GM19328 (cell line): ENCODE measurements around the gene SEC14L3.

ENCODE experiments used
- ATAC-seq: cut with Tn5 transposase; IDR thresholded peaks from one replicate; pipeline ENCODE4 v1.9.1; 2021; ENCODE audit warnings: mild to moderate bottlenecking, moderate library complexity; ENCODE audit not compliant: unreplicated experiment

SEC14L3 gene

GRCh38 chr22:30447656-30448055 is 24.2 kb downstream of the SEC14L3 start:
- ATAC-seq, result no peak

DNA sequence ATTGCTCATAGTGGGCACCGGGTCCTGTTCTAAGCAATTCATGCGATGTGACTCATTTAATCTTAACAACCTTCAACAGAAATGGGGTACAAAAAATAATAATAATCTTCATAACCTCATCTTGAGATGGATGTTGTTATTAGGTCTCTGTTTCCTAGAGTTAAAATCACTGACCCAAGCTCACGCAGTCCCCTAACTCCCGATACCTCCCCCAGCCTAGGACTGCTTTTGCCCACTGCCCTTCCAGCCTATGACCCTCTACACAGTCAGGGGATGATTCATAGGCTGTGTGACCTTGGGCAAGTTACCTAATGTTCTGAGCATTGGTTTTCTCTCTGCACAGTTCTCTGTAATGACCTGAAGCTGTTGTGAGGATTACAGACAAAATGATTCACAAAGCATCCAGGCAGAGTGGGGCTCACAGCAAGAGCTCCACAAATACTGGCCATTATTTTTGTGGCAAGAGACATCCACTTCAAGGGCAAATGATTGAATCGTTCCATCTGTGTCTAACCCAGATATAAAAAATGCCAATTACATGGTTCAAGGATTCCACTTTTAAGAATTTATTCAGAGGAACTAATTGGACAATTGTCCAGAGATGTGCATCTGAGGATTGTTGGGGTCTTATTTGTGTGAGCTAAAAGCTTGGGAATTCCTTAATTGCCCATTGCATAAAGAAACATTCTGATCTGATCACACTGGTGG is 26.2 kb downstream of the SEC14L3 start:
- ATAC-seq, result no peak

GRCh38 chr22:30444632-30445437 is 27.0 kb downstream of the SEC14L3 start:
- no peak for ATAC-seq

DNA sequence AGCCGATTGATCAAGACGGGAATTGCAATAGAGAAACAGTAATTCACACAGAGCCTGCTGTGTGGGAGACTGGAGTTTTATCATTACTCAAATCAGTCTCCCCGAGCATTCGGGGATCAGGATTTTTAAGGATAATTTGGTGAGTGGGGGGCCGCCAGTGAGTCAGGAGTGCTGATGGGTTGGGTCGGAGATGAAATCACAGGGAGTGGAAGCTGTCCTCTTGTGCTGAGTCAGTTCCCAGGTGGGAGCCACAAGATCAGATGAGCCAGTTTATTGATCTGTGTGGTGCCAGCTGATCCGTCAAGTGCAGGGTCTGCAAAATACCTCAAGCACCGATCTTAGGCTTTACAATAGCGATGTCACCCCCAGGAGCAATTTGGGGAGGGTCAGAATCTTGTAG is 30.7 kb downstream of the SEC14L3 start:
- ATAC-seq, result no peak

DNA sequence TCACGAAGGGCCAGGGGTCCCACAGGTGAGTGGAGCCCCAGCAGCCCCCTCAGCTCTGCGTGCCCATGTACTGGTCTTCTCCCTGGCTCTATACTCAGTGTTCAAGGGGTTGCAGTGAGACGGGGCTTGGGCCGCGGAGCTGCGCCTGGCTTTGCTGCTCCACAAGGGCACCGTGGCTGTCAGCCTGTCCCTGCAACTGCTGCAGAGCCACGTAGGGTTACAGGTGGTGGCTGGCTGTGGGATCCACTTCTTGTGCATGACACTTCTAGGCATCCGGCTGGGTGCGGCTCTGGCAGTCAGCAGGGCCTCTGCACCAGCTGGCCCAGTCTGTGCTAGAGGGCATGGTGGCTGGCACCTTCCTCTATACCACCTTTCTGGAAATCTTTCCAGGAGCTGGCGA is 32.0 kb downstream of the SEC14L3 start:
- ATAC-seq, result no peak

- ATAC-seq, result no peak
Observed at GRCh38 chr22:30439226-30439625, 32.6 kb downstream of the SEC14L3 start.

GRCh38 chr22:30438559-30438958 is 33.3 kb downstream of the SEC14L3 start:
- ATAC-seq, result no peak

GRCh38 chr22:30436196-30436595 is 35.6 kb downstream of the SEC14L3 start:
- ATAC-seq, result no peak

GRCh38 chr22:30435674-30436126 is 36.1 kb downstream of the SEC14L3 start:
- ATAC-seq, result no peak

GRCh38 chr22:30434843-30435242 is 37.0 kb downstream of the SEC14L3 start:
- no peak for ATAC-seq

DNA sequence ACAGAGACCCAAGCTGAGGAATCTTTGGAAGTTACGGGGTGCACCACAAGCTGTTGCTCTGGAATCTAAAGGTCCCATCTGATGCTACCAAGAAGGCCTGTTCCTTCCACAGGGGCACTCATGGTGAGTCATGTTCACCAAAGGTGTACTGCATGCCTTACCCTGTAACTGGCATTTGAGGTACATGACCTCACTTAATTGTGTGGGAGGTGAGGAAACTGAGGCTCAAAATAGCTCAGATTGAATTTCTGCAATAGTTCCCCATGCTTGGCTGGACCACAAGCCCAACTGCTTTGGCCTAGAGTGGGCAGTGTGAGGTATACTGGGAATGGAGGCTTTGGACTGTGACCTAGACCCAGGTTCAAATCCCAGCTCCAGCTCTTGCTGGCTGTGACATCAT is 38.0 kb downstream of the SEC14L3 start:
- no peak for ATAC-seq

- no peak for ATAC-seq
Observed at GRCh38 chr22:30433227-30433626, 38.6 kb downstream of the SEC14L3 start.

DNA sequence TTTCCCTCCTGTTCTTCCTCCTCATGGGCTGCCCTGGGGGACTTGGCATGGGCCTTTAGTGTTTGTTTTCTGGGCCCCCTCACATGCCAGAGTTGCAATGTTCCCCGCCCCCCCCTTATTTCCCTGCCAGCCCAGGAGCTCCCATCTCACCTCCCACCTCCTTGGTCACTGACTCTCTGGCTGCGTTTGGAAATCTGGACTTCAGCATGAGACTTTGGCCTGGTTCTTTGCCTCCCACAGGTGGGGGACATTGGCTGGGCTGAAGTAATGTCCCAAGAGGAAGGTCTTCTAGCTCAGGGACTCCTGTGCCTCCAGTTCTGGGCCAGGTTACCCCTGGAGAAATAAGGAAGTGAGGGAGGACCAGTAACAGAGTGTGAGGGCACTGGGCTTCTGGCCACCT is 39.3 kb downstream of the SEC14L3 start:
- ATAC-seq, result no peak

- ATAC-seq, result no peak
Observed at GRCh38 chr22:30432096-30432495, 39.7 kb downstream of the SEC14L3 start.

- ATAC-seq, result no peak
Observed at GRCh38 chr22:30430933-30431332, 40.9 kb downstream of the SEC14L3 start.

GRCh38 chr22:30429887-30430286 is 41.9 kb downstream of the SEC14L3 start:
- ATAC-seq, result no peak

DNA sequence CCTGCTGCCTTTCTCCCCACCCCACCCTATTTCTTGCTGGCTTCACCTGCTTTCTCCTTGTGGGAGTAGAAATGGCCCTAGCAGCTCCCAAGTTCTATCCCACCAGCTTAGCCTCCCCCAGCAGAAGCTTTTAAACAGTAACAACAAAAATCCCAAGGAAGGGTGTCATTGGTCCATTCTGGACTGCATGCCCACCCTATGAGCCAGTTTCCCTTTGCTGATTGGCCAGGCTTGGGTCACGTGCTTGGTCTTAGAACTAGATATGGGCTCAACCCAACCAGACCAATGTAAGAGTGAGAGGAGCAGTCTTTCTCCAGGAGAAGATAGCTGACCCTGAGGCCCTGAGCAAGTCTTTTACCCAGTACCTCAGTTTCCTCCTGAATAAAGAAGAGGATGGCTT is 43.9 kb downstream of the SEC14L3 start:
- no peak for ATAC-seq

GRCh38 chr22:30426388-30427353 is 45.1 kb downstream of the SEC14L3 start:
- ATAC-seq, result no peak

GRCh38 chr22:30425616-30426387 is 46.0 kb downstream of the SEC14L3 start, which contains the start of gene MTFP1:
Gene MTFP1, plus strand, starts transcription at chr22:30425768. Its CDS starts 112 bp downstream, at chr22:30425880.
- ATAC-seq, result no peak

GRCh38 chr22:30425327-30425615 is 46.5 kb downstream of the SEC14L3 start:
- ATAC-seq, result no peak
